ENCODE data around the gene PRUNE1. TPM values are rescaled to one million over a fixed set of nuclear protein-coding genes. Genes with fewer than 3 reads are reported as not detected.

The PRUNE1 gene
- total and polyA plus RNA-seq, 2 of the 4 experiments (the other 2 are of a cell fraction), result 7.9 to 9.4 TPM

- Histone ChIP-seq H4K5ac (ENCODE audit: low read depth, low read length) (peak overlapping the region; percentile 40), H3K4me1 (ENCODE audit: control insufficient read depth, insufficient read depth, low read length) (peaks cover 31% of the 10 kb centered on the region), H3K9ac (ENCODE audit: low read depth, low read length) (peak overlapping the region; percentile 94), H2BK5ac (ENCODE audit: low read depth, low read length, poor library complexity, severe bottlenecking) (peak overlapping the region; percentile 74), H3K23ac (ENCODE audit: low read depth, low read length) (peak overlapping the region; percentile 97), H3K14ac (replicated peaks; ENCODE audit: low read depth, low read length) (peak overlapping the region; percentile 82), H2BK20ac (ENCODE audit: low read depth, low read length) (peak overlapping the region; percentile 69; the same call in 1 of the 2 replicates), H4K91ac (ENCODE audit: insufficient read depth, low read depth, low read length) (peak overlapping the region; percentile 89), H3K79me1 (ENCODE audit: low read depth in 1 of 2, low read length in 2 of 2) (peaks cover 21 to 72% of the 10 kb centered on the region in 2 experiments), H3K18ac (ENCODE audit: low read depth, low read length) (peak overlapping the region; percentile 76), H2BK15ac (ENCODE audit: low read depth, low read length) (peak overlapping the region; percentile 18; the same call in 1 of the 3 replicates), H2AK9ac (replicated peaks; ENCODE audit: low read depth, low read length, poor library complexity) (peak overlapping the region; percentile 88), H3K4me3 (ENCODE audit: insufficient read depth, low read depth, low read length) (peak overlapping the region; percentile 12), H4K8ac (ENCODE audit: low read depth in 2 of 2, low read length in 2 of 2) (peak overlapping the region in 1 of 2 experiments; percentile 65; a peak in 2 of 4 replicates), H3K27ac (ENCODE audit: insufficient read depth, low read length) (peak overlapping the region; percentile 86), H4K20me1 (ENCODE audit: insufficient read depth, low read length) (peaks cover 67% of the 10 kb centered on the region), H3K9me3 (ENCODE audit: control insufficient read depth, insufficient read depth, low read length) (no peaks in the 10 kb centered on the region), H2AK5ac (ENCODE audit: low read depth, low read length) (peak overlapping the region; percentile 94), H2BK120ac (ENCODE audit: low read depth, low read length) (peak overlapping the region; percentile 62), H3K4me2 (ENCODE audit: low read depth, low read length) (peak overlapping the region; percentile 96), H3K36me3 (ENCODE audit: control insufficient read depth, insufficient read depth, low read length) (peaks cover 22% of the 10 kb centered on the region), H3K9me1 (ENCODE audit: insufficient read depth, low read length) (peaks cover 36% of the 10 kb centered on the region), H3K27me3 (ENCODE audit: control insufficient read depth, insufficient read depth, low read length) (no peaks in the 10 kb centered on the region), H3K56ac (ENCODE audit: extremely low read depth, insufficient read depth, low read length) (peak overlapping the region; percentile 36; the same call in 1 of the 2 replicates), H2AFZ (replicated peaks; ENCODE audit: low read length, poor library complexity) (peak overlapping the region; percentile 24), H3K4ac (ENCODE audit: low read depth, low read length) (peak overlapping the region; percentile 83)
- intact Hi-C loops (cut with micrococcal nuclease), result no loop called here
- no peak for DNase-seq
- in situ Hi-C loops (cut with MboI; ENCODE audit: low sequenced_read_pairs), result loop anchor here (10.0 kb wide), 1 partner anchor 63 kb away; the partner anchor contains the start of gene BNIPL
- no peak for ATAC-seq (ENCODE audit: low read depth)
- ChIA-PET CTCF (no interaction called here), POLR2A (ENCODE audit: unreplicated experiment) (interaction anchor here (0.7 kb wide), 1 partner anchor 565 kb away, joined by 3 read pairs; no protein-coding TSS in a partner anchor)
- WGBS, 2 experiments (ENCODE audit: extremely low coverage in 2 of 2, insufficient read length in 1 of 2), result no CpG with 5 or more reads among the region's 6 CpGs
- TF ChIP-seq CTCF (conservative IDR thresholded peaks at IDR 0.05; ENCODE audit: low read depth, low read length) (0 out of 2 replicates have a peak, but pooled peaks have one; percentile 22), FOS (IDR thresholded peaks at IDR 0.05; ENCODE audit: low read depth, low read length) (no peak), MAZ (IDR thresholded peaks at IDR 0.05; ENCODE audit: borderline replicate concordance, low read depth, low read length) (0 out of 2 replicates have a peak, but pooled peaks have one; percentile 5)
- BruUV-seq (replicated peaks), result no TSS peak
- dilution Hi-C loops (cut with HindIII; ENCODE audit: low sequenced_read_pairs, unreplicated experiment), result no loop called here
Measured at GRCh38 chr1:150971583-150972416, 36.4 kb upstream of the PRUNE1 start.

Measured in IMR-90 (cell line).